HG03575 (cell line): ENCODE data around the gene IL17A.
"Not testable (repeated sequence)": the region's sequence is repeated elsewhere in the genome, so short reads cannot be mapped to it uniquely, and the experiment has no call there.

ENCODE experiments used
- ATAC-seq: cut with Tn5 transposase; IDR thresholded peaks from one replicate; pipeline ENCODE4 v1.9.1; 2021; ENCODE audit not compliant: unreplicated experiment, insufficient number of reproducible peaks, low FRiP score; ENCODE audit errors: extremely low read depth

Gene IL17A

DNA sequence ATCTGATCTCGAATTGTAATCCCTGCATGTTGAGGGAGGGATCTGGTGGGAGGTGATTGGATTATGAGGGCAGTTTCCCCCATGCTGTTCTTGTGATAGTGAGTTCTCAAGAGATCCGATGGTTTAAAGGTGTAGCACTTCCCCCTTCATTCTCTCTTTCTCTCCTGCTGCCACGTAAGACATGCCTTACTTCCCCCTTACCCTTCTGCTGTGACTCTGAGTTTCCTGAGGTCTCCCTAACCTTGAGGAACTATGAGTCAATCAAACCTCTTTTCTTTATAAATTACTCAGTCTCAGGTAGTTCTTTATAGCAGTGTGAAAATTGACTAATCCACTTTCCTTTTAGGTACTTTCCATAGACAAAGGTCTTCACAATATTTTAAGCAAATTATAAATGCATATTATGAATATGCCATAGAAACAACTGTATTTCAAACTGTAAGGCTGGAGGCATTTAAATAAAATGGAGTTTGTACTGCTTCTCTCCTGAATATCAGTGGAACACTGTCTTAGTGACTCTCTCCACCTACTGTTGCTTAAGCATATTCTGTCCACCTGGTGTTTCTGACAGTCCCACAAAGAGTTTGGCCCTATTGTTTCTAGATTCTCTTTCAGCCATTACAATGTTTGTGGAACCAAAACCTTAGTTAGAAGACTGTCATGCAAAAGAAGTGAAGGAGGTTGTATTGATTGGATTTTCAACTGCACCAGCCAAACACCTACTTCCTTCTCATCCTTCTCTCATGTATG is 24.3 kb upstream of the IL17A start:
- no peak for ATAC-seq

DNA sequence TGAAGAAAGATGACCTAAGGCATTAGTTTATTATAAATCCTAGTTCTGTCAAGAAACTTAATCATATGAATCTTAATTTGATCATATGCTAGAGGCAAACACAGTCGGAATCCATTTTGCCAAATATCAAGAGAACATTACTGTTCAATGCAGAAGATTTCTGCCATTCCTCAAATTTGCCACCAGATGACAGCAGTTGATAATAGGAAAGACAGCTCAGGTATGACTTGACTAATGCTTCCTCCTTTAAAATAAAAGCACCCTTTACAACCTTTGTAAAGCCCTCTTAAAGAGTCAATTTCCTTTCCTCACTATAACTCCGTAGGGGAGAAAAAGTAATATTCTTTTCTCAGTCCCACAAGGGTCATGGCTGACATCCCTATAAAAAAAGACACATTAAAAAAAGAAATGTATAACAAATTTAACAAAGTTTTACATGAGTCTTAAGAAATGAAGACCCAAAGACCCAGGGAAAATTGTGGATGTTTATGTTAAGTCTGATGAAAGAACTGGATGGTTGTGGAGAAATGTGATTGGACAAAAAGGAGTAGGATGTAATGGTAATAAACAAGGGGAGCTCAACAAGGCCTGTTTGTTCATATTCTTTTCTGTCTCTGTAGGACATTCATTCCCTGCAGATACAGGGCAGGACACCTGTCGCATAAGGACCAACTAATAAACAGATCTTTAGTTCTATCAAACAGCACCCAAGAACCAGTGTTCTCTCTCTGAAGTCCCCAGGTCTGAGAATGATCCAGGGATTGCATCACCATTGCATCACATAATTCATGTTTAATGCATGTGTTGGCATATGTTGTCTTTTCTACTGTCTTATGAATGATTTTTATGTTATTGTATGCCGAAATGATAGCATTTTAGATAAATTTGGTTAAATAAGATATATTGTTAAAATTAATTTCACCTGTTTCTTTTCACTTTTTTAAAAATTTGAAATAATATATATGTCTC is 23.0 kb upstream of the IL17A start:
- ATAC-seq = peak; percentile 55

DNA sequence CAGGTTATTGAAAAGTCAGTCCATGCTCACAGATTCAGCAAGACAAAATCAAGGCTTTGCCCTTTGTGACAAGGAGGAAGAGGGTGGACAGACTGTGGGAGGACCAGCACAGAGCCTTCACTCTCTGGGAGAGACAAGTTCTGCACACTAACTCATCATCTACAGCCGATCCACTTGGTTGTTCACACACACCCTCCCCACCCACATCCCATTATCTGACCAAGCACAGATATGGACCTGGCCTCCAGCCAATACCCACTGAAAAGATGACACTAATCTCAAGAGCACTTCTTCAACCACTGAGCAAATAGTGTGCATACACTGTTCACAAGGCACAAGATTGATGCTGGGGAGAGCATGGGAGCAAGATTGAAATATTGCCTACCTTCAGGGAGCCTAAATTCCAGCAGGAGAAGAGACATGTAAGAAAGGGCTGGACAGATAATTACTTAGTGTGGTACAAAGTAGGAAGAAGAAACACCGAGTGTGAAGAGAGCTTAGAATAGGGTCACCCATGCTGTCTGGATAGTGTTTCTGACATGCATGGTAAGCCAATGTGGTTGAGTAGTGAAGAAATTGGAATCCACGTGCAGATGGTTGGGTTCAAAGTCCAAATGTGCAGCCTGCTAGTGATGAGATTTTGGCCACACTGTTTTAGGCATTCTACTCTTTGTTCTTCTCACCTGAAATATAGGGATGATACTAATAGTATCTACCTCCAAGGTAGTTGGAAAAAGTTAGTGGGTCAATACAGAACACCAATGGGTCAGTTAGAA is 21.7 kb upstream of the IL17A start:
- no peak for ATAC-seq

DNA sequence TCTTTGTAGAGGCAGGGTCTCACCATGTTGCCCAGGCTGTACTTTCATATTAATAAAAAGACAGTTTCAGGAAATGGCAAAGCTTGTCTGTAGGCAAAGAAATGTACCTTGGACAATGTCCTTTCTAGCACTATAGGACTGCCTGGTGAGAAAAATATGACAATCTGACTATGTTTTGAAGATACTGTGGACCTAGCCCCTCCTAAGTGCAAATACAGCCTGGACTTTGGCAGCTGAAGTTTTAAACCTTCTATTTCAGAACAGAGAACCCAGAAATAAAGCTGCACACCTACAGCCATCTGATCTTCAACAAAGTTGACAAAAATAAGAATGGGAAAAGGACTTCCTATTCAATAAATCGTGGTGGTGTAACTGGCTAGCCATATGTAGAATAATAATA is 18.9 kb upstream of the IL17A start:
- no peak for ATAC-seq

DNA sequence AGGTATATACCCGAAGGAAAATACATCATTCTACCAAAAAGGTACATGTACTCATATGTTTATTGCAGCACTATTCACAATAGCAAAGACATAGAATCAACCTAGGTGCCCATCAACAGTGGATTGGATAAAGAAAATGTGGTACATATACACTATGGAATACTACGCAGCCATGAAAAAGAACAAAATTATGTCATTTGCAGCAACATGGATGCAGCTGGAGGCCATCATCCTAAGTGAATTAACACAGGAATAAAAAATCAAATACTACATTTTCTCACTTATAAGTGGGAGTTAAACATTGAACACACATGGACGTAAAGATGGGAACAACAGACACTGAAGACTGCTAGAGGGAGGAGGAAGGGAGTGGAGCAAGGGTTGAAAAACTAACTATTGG is 17.8 kb upstream of the IL17A start:
- not testable (repeated sequence) for ATAC-seq

DNA sequence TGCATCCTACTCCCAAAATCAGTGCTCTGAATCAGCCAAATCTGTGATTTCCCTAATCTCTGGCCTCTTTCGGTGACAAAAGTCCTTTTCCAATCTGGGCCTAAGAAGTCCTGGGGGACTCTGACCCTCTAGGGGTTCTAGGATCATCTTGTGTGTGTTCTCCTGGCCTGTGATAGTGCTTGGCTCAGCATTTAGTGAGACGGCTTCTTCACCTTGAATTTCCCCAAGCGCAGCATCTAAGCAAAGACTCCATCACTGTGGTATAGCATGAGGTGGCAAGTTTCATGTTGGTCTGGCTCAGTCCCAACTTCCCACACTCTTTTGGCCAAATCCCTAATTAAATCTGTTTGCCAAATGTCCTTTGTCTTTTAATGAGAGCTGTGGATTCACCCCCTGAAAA is 12.1 kb upstream of the IL17A start:
- no peak for ATAC-seq

DNA sequence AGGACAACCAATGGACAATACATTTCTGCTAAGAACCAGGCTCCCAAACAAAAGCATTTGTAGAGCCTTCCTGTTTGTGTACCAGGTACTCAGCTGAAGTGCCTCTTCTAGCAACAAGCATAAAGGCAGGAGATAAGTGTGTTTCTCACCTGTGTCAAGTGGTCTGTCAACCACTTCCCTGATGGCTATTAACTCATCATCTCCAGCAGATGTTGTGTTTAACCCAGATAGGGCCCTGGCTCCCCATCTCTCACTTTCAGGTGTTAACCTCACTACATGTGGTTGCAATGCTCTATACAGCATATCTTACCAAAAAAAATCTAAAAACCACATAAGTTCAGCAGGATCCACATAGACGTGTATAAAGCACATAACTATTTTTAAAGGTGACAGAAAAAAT is 9.6 kb upstream of the IL17A start:
- ATAC-seq = peak; percentile 52

DNA sequence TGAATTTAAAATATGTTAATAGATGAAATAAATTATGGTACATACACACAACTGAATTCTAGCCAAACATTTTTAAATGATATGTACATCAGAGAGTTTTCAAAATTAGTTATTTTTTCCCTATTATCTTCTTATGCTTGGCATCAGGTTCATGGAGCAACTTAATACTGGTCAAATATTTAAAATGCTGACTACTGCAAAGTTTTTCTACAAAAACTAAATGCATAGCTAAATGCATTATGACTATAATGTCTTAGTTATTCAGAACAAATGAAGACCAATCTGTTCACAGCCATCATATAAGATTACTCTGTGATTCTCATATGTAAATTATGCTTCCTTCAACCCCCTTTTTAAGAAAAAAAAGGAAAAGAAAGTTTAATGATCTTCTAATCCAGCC is 8.2 kb upstream of the IL17A start:
- ATAC-seq = no peak

DNA sequence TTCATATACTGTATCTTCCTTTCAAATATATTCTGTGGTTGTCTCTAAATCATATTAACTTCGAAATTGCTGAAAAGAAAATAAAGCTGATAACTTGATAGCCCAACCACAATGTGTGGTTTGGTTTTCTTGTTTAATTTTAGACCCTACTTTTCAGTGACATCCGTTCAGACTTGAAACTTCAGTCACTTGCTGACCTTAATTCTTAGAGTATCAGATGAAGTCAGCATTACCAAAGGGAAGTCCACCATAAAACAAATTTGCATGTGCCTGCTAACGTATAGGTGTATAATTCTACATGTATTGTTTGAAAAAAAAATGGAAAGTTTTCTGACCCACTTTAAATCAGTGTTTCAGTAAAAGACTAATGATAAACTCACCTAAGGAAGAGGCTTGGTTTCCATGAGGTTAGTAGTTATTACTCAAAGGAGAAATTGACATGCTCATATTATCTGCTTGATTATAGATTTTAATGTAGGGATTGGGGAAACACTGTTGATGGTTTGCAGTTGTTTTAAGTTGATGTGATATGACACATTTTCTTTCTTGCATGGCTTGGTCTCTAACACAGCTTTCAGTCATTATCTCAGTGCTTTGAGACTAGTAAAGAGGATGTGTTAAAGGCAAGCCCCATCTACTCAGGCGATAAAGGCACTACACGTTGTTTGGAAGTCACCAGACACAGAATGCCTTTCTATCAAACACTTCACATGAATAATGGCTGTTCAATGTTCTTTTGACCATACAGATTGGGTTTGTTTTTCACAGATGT is 5.2 kb upstream of the IL17A start:
- ATAC-seq = peak; percentile 89

DNA sequence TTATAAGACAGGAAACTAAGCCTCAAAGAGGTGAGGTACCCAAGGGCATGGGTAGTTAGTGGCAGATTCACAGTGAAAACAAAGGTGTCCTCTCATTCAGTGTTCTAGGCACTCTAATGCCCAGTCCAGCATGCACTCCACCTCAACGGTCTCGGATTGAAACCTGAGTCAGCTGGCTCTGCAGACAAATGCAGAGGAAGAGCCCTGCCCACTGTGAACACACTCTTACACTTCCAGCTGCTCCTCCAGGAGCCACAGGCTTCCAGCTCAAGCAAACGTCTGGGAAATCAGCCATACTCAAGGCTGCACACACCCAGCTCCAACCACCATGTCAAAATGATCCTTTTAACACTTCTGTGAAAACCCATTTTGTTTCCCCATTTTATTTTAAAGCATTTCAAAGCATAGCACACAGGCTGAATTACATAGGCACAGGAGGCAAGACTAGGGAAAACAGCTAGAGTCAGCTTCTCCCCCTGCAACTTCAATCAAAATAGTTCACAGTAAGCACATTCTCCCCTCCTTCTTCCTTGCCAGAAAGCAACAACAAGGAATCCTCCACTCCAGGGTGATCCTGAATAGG is 3.0 kb upstream of the IL17A start:
- ATAC-seq = no peak

DNA sequence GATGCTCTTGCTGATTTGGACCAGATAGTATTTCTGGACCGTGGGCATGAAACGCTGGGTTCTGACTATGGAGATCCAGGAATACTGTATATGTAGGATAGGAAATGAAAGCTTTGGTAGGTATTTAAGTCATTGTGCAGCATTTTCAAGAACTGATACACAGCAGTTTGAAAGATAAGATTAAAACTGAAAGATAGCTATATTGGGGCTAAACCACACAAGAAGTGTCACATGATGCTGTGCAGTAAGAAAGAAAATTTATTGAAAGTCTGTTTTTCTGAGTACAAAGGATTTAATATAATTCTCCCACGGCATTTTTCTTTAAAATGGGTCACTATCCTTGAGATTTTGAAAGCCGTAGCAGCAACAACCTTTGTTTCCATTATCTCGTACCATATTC is 305 bp downstream of the IL17A start:
- ATAC-seq = no peak

DNA sequence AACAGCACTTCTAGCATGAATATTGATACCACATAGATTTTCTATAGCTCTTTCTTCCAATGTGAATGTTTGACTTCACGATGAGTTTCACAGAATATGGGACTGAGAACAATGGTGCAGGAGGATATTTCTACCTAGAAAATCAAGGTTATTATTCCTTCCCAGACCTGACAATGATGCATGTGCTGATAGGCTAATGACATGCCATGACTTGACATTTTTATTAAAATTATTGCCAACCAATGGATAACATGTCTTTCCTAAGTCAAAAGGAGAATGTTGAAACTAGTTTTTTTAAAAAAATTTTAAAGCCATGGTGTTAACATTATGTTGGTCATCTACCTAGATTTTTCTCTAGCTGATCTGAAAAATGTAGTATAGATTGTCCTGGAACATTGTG is 923 bp downstream of the IL17A start:
- ATAC-seq = no peak

DNA sequence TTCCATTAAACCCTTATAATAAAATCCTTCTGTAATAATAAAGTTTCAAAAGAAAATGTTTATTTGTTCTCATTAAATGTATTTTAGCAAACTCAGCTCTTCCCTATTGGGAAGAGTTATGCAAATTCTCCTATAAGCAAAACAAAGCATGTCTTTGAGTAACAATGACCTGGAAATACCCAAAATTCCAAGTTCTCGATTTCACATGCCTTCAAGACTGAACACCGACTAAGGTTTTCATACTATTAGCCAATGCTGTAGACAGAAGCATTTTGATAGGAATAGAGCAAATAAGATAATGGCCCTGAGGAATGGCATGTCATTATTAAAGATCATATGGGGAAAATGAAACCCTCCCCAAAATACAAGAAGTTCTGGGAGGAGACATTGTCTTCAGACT is 3.8 kb downstream of the IL17A start:
- no peak for ATAC-seq

DNA sequence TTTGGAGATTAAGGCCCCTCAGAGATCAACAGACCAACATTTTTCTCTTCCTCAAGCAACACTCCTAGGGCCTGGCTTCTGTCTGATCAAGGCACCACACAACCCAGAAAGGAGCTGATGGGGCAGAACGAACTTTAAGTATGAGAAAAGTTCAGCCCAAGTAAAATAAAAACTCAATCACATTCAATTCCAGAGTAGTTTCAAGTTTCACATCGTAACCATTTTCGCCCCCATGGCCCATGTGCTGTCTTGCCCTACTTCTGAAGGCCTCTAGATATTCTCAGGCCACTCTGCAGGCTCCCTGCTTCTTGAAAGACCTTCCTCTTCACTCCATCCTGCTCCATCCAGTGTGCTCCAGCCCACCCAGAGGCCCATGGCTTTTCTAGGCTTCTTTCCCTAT is 4.2 kb downstream of the IL17A start:
- no peak for ATAC-seq

DNA sequence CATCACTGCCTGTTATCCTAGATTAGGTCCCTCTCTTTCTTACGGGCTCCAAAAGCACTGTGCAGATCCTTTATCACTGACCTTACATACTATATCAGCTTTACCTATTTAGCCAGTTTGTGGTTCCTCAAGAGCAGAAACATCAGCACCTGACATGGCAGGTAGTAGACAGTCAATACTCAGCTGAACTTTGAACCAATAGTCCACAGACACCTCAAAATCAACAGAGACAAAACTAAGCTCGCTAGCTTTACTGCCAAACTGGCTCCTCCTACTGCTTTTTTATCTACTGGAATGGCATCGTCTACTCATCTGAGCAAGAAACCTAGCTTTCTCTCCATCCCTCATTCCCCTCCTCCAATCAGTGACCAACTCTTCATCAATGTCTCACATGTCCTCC is 5.6 kb downstream of the IL17A start:
- no peak for ATAC-seq

DNA sequence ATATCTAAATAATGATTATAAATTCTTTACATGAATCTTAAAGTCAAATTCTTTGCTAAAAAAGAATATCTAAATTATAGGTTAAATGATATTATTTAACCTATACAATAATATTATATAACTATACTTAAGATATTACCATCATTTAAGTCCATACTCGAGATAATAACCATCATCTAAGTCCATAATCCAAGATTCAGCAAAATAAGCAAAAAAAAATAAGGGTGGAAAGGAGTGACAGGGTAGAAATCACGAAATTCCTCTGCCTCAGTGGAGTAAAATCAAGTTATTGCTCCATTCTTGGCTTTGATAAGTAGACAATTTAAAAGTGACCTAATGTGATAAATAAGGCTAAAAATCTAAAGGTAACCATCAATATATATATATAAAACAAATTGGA is 9.7 kb downstream of the IL17A start:
- no peak for ATAC-seq

DNA sequence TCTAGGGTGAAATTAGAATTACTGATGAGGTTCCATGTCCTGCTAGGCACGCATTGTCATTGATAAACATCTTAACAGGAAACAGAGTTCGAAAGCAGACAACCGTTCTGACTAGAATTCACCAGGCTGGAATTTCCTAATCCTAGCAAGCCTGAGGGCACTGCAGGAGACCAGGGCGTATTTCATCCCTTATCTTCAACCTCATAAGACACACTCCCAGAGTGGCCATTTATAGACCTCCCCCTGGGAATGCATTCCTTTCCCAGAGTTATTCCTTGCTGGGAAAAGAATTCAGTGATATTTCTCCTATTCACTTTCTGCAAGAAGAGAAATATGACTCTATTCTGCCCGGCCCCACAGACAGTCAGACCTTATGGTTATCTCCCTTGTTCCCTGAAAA is 13.9 kb downstream of the IL17A start:
- ATAC-seq = not testable (repeated sequence)

DNA sequence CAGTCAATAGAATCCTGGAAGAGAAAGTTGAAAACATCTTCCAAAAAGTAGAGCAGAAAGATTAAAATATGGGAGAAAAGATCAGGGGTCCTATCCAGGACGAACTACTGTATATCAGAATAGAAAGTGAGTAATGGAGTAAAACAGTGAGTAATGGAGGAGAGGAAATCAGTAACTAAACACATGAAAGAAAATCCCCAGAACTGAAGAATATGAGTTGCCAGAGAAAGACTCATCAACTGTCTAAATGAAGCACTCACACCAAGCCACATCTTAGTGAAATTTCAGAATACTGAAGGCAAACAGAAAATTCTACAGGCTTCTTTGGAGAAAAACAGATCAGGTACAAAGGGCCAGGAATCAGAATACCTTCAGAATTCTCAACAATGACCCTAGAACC is 14.9 kb downstream of the IL17A start:
- ATAC-seq = no peak

DNA sequence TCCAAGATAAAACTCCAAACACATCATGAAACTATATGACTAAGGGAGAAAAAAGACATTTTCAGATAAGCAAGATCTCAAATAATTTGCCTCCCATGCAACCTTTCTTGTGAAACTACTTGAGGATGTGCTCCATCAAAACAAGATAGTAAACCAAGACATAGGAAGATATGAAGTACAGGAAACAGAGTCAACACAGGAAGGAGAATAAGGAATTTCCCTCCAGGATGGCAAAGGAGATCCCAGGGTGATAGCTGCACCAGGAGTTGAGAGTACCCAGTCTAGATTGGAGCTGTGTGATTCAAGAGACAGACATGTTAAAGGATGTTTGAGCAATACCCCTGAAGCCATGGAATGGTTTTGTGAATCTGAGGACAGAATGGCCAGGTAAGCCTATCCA is 15.3 kb downstream of the IL17A start:
- ATAC-seq = no peak
